Measurements from ENCODE around the gene AAK1. TPM values are rescaled to one million over a fixed set of nuclear protein-coding genes. Genes with fewer than 3 reads are reported as not detected.

The AAK1 gene
- total and polyA plus RNA-seq, 2 of the 13 experiments (the other 11 are each of a cell fraction or from before 2014, with no cell fraction given), result 9.8 to 10.3 TPM

DNA sequence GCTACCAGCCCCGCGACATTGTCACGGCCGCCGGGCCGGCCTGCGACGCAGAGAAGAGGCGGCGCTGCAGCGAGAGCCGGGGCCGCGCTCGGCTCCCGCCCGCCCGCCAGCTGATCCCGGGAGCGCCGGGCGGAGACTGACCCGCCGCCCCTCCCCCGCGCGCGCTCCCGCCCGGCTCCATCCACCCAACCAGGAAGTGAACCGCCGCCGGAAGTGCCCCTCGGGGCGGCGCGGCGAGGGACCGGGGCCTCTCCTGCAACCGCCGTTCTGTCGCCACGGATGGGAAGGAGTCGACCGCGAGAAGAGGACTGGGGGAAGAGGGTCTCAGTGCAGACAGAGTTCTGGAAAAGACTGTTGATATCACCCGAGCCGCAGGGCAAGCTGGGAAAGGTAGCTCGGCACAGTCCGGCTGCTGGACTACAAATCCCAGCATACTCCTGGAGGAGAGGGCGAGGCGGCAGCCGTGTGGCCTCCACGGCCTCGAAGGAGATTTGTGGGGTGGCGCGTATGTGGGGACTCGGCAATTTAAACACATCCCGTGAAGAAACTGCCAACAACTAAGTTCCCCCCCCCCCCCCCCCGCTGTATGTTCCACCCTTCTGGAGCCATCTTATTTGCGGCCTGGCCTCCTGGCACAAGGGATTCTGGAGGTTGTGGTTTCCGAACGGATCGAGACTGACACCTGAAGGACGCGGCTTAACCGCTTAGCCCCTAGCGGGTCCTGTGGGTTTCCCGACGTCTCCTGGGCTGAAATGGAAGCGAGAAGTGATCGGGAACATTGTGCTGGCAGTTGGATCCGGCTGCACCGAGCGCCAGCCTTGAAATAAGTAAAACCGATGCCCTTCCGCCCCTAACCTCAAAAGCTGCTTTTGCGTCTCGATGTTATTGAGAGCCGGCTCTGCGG is at the start of gene AAK1 (continued):
- TF ChIP-seq GPN1 (CRISPR knock-in tag; IDR thresholded peaks at IDR 0.05; ENCODE audit: borderline replicate concordance) (no peak), BCL6 (CRISPR knock-in tag; IDR thresholded peaks at IDR 0.05) (peak; percentile 47; the same call in 1 of the 2 replicates), DPF2 (CRISPR knock-in tag; IDR thresholded peaks at IDR 0.05; ENCODE audit: borderline replicate concordance, low read depth) (no peak), ZNF264 (CRISPR knock-in tag; IDR thresholded peaks at IDR 0.05) (no peak), KDM3A (CRISPR knock-in tag; IDR thresholded peaks at IDR 0.05; ENCODE audit: low read depth) (no peak), ZSCAN22 (CRISPR knock-in tag; IDR thresholded peaks at IDR 0.05) (peak; percentile 72), TEAD3 (CRISPR knock-in tag; optimal IDR thresholded peaks at IDR 0.05; ENCODE audit: borderline replicate concordance) (peak; percentile 35), ZNF607 (CRISPR knock-in tag; IDR thresholded peaks at IDR 0.05; ENCODE audit: borderline replicate concordance) (peak; percentile 27; the same call in 1 of the 2 replicates), MAFF (IDR thresholded peaks at IDR 0.05; ENCODE audit: low read depth, low read length) (no peak), ONECUT2 (CRISPR knock-in tag; IDR thresholded peaks at IDR 0.05) (no peak; the same call in 1 of the 2 replicates), ZNF235 (CRISPR knock-in tag; IDR thresholded peaks at IDR 0.05; ENCODE audit: borderline replicate concordance) (peak; percentile 85; the same call in 1 of the 2 replicates), HDAC1 (CRISPR knock-in tag; IDR thresholded peaks at IDR 0.05) (peak; percentile 55), BHLHE40 (IDR thresholded peaks at IDR 0.05; ENCODE audit: low read length) (0 out of 2 replicates have a peak, but pooled peaks have one; percentile 5), ZNF550 (CRISPR knock-in tag; IDR thresholded peaks at IDR 0.05; ENCODE audit: borderline replicate concordance) (no peak), XRCC5 (optimal IDR thresholded peaks at IDR 0.05; ENCODE audit: low read length) (no peak), ZNF75D (CRISPR knock-in tag; IDR thresholded peaks at IDR 0.05; ENCODE audit: borderline replicate concordance) (no peak), FOSL2 (CRISPR knock-in tag; IDR thresholded peaks at IDR 0.05) (peak; percentile 52; the same call in 1 of the 2 replicates), IKZF1 (IDR thresholded peaks at IDR 0.05) (no peak), RFXAP (CRISPR knock-in tag; IDR thresholded peaks at IDR 0.05; ENCODE audit: borderline replicate concordance) (peak; percentile 39; the same call in 1 of the 2 replicates)
- TF ChIP-seq, protein P1, sequence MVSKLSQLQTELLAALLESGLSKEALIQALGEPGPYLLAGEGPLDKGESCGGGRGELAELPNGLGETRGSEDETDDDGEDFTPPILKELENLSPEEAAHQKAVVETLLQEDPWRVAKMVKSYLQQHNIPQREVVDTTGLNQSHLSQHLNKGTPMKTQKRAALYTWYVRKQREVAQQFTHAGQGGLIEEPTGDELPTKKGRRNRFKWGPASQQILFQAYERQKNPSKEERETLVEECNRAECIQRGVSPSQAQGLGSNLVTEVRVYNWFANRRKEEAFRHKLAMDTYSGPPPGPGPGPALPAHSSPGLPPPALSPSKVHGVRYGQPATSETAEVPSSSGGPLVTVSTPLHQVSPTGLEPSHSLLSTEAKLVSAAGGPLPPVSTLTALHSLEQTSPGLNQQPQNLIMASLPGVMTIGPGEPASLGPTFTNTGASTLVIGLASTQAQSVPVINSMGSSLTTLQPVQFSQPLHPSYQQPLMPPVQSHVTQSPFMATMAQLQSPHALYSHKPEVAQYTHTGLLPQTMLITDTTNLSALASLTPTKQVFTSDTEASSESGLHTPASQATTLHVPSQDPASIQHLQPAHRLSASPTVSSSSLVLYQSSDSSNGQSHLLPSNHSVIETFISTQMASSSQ (IDR thresholded peaks at IDR 0.05; ENCODE audit: low read depth), result no peak
- TF ChIP-seq, protein P1 (CRISPR knock-in tag; IDR thresholded peaks at IDR 0.05; ENCODE audit: borderline replicate concordance), result peak; percentile 83
- TF ChIP-seq, protein P2, sequence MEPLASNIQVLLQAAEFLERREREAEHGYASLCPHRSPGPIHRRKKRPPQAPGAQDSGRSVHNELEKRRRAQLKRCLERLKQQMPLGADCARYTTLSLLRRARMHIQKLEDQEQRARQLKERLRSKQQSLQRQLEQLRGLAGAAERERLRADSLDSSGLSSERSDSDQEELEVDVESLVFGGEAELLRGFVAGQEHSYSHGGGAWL (CRISPR knock-in tag; IDR thresholded peaks at IDR 0.05), result 0 out of 2 replicates have a peak, but pooled peaks have one; percentile 53
- TF ChIP-seq, protein P3, sequence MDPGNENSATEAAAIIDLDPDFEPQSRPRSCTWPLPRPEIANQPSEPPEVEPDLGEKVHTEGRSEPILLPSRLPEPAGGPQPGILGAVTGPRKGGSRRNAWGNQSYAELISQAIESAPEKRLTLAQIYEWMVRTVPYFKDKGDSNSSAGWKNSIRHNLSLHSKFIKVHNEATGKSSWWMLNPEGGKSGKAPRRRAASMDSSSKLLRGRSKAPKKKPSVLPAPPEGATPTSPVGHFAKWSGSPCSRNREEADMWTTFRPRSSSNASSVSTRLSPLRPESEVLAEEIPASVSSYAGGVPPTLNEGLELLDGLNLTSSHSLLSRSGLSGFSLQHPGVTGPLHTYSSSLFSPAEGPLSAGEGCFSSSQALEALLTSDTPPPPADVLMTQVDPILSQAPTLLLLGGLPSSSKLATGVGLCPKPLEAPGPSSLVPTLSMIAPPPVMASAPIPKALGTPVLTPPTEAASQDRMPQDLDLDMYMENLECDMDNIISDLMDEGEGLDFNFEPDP (CRISPR knock-in tag; conservative IDR thresholded peaks at IDR 0.05), result no peak
- TF ChIP-seq, protein P4, sequence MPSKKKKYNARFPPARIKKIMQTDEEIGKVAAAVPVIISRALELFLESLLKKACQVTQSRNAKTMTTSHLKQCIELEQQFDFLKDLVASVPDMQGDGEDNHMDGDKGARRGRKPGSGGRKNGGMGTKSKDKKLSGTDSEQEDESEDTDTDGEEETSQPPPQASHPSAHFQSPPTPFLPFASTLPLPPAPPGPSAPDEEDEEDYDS (CRISPR knock-in tag; IDR thresholded peaks at IDR 0.05), result 0 out of 2 replicates have a peak, but pooled peaks have one; percentile 47
